Right forelimb (tissue), 1 donor: Measurements from ENCODE around the gene KCNIP4.

Experiments used
- DNase-seq: peaks from one replicate; pipeline ENCODE4 v3.0.0-alpha.2; 2018

The KCNIP4 gene

DNA sequence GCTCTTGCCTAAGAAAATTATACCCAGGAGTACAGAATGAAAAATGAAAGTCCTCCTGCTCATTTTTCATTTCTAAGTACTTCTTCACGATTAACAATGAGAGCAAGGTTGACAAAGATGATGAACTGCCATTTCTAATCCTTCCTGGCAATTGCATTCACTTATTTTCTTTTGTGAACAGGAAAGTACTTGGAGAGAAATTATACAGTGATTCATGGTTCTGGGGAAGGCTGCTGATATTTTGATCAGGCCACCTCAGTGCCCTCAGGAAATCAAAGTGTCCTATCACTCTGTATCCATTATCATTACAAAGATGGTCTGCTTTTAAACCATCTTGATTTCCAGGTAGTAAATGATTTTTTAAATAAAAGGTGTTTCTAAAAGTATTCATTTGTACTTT is 780.9 kb downstream of the KCNIP4 start:
- DNase-seq, result no peak

DNA sequence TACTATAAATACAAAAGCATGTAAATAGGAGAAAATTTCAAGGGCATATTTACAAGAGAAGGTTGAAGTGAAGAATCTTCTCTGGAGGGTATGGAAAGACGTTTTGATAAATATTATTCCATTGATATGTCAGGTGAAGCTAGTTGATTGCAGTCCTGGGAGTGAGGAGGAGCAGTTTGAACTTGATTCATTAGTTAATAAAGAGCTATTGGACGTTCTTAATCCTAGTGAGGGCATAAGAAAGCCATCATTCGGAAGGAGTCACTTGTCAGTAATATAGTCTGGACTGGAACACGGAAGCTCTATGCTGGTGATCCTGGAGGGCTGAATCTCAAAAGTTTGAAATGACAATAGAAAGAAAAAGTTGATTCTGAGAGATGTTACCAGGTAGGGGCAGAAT is 793.2 kb downstream of the KCNIP4 start:
- DNase-seq, result no peak

DNA sequence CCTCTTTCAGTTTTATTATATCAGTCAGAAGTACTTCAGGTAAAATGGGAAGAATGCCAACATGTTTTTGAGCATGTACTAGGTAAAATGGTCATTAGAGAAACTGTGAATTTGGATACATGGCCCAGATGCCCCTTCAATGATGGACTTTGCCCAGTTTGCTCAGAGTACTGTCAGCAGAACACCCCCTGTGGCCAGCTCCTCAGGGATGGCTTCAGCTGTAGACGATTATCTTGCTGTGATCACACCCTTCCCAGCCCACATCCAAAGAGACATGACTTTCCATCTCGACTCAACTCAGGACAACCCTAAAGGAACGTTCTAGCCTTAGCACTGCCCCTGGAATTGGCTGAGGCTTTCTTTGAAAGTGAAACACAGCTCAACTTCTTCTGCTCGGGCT is 809.2 kb downstream of the KCNIP4 start:
- DNase-seq, result no peak

DNA sequence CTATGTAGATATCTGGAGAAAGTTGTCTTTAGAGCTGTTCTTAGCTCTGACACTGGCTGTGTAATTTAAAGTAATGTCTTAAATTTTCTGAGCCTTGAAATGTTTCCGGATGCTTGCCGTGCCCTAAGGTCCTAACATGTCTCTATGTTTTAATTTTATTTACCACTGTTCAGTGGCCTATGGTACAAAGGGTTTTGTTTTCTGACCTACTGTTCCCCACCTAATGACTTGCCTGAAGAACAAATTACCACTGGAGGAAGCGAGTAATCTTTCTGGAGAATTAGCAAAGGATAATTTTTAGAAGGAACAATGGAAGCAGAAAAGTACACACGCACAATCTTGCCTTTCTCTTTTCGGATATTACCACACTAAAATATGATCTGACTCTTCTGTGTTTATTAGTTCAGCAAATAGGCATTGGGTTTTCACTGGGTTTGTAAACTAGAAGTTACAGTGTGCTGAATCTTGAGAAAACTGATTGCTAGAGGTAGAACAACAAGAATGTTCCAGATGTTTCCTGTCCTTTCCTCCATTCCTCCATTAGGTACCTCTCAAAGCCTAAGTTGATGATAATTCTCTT is 812.4 kb downstream of the KCNIP4 start:
- no peak for DNase-seq

DNA sequence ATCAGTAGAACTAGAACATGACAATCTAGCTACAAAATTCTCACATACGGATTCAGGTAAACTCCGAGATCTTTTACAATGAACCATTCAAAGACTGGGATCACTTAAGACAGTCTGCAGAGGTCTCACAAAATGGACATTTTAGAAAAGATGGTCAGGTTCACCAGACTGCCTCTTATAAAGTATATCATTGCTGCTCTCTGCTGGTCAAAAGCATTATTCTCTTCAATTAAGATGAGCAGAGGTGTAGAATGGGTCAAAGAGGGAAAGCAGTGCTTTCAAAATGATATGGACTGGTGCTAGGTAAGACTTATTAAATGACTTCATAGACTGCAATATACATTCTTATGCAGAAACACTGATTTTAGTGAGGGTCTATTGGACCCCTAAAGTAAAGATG is 813.6 kb downstream of the KCNIP4 start:
- no peak for DNase-seq

DNA sequence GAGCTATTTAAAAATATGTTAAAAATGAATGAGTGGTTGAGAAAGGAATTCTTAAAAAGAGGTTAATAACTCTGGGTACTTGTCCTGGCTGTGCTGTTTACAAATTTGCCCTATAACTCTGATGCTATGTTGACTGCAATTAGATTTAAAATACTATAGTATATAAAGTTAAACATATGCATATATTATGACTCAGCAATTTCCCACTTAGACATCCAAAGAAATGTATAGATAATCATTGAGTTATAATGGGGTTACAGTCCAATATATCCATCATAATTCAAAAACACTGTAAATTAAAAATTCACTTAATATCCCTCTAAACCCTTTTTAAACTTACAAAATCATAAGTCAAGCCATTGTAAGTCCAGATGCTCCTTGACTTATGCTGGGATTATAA is 818.0 kb downstream of the KCNIP4 start:
- no peak for DNase-seq

DNA sequence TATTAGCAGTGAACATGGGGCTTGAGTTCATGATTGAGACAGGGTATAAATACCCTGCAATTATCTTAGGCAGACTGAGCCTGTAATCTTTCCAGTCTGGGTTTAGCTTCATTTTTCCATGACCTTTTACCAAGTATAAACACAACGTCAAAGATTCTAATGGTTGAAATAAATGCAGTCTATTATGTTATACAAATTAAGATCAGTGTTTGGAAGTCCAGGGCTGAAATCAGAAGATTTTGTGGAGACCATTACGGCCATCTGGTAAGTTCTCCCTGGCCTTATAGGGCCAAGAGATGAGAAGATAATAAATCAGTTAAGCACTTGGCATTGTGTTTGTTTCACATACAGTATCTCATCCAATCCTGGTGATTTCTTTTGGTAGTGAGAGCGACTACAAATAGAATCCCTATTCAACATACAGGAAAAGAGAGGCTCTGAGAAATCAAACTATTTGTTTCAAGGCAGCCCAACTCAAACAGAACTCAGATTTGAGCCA is 822.5 kb downstream of the KCNIP4 start:
- no peak for DNase-seq

DNA sequence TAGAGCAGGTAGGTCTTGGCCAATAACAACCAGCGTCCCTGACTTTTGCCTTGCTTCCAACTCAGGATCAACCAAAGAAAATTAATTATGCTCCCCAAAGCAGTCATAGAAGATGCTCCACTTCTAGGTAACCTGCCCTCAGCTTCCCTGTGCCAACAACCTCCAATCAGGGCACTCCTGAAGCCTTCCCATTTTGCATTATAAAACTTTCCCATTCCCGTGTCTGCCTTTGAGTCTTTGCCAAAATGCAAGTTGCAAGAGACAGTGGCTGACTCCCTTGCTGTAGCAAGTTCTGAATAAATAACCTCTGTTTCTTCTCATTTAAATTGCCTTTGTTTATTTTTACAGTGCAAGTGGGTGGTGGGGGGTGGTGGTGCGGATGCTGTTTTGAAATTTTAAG is 830.3 kb downstream of the KCNIP4 start:
- DNase-seq, result no peak

DNA sequence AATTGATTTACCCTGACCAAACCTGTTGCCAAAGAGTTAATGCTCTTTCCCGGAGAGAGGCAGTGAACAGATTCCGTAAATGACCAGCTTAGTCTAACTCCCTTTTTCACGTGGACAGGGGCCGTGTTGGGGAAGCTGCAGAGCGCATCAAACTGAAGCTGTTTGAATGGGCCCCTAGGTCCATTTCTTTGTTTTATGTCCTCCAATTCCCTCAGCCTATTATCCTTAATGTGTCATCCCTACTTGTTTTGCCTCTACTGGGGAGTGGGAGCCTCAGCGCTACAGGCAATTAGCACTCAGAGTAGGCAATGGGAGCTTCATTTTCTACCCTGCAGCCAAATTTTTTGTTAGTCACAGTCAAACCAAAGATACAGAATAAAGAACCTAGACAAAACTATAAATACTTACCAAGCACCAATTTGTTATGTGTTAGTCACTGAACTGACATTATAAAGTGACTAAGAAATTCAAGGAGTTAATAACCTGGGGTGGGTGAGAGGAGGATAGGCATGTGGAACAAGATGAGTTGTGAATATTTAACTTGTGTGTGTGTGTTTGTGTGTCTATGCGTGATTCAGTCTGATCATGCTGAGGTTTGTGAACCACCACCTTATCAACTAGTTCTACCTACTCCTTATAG is 830.9 kb downstream of the KCNIP4 start:
- no peak for DNase-seq

DNA sequence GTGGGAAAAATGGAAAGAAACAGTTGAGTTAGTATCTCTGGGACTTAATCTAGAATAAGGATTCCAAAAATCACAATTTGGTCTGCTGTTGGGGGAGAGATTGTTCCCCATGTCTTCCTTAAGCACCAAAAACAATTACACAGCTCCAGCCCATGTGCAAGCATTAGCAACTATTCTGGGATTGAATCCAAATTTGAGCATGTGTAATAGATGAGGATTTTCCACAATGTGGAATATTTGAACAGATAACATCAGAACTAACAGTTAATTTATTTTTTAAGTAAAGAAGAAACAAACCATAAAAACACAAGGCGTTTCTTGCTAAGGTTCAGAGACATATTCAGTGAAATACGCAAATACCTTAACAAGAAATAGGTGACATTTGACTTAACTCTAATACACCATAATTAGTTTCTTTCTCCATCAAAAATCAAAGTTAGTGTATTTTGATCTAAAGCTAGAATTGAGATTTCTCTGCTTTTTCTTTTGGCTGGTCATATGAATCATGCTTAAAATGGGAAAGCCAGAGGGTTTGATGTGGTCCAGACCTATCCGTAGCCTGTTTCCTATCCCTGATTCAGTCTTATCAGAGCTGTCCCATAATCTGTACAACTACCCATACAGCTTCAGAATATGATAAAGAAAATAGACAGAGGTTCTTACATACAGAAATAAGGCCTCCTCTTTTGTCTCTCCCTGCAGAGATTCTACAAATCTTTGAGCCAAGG is 834.9 kb downstream of the KCNIP4 start:
- DNase-seq, result no peak

DNA sequence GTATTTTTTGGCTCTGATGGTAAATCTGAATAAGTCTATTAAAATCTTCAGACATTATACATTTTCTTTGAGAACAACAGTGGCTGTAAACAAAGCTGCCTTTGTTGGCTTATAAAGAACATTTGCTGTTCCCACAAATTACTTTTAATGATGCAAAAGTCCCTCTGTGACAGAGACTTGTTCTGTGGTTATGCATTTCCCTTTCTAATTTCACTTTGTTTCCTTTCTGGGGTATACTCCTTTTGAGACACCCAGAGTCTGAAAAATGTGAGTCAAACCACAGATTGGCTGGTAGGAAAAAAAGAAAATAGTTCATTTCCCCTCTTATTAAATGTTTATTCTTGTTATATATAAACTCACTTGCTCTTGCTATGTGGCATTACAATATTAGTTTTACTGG is 845.9 kb downstream of the KCNIP4 start:
- DNase-seq, result no peak

DNA sequence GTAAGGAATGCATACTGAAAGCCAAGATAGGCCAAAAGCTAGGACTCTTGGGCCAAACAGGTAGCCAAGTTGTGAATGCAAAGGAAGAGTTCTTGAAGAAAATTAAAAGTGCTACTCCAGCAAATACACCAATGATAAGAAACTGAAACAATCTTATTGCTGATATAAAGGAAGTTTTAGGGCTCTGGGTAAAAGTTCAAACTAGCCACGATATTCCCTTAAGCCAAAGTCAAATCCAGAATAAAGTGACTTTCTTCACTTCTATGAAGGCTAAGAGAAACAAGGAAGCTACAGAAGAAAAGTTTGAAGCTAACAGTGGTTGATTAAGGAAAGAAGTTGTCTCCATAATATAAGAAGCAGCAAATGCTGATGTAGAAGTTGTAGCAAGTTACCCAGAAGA is 850.7 kb downstream of the KCNIP4 start:
- DNase-seq, result no peak

DNA sequence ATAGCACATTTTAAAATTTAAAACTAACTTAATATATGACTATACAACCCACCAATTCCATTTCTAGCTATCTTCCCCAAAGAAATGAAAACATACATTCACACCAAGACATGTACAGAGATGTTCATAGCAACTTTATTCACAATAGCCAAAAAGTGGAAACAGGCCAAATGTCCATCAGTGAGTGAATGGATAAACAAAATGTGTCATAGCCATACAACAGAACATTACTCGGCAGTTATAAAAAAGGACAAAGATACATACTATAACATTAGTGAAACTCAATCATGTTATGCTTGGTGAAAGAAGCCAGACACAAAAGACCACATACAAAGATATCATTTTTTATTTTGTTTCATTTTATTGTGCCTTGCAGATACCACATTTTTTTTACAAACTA is 851.5 kb downstream of the KCNIP4 start:
- DNase-seq, result no peak

DNA sequence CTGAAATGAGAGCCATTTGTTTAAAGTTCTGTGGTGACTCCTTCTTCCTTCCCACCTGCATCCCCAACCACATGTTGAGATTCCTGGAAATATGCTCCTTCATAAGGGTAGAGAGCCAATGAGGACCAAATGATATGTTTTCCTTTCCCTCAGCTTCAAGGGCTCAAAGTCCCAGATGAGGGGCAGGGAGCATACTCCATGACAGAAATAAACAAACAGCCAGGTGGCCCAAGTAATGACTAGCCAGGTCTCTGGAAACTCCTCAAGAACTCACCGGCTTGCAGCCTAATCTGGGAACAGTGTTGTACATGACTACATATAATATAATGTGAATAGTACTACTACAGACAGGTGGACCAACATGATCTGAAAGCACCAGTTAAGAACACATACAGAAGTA is 856.0 kb downstream of the KCNIP4 start:
- DNase-seq, result no peak

DNA sequence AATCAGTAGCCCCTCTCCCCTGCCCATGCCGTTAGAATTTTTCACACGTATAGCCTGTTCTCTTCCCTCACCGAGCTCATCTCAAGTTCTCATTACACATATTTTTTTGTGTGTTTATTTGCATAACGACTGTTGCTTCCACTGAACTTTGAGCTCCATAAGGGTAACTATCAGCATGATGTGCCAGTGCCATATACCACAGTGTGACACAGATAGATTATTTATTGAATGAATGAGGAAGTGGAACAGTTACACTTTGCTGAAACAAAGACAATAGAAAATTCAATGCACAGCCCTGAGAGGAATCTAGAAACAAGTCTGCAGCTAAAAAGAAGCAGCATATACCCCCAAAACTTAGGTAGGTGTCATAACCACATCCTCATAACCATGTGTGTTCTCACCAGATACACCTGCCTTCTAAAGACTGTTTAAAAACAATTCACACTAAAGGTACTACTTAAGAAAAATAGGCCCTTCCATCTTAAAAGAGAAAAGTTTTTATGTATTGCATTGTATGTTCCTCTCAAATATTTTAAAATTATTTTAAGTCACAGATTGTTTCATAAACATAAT is 858.4 kb downstream of the KCNIP4 start:
- no peak for DNase-seq

DNA sequence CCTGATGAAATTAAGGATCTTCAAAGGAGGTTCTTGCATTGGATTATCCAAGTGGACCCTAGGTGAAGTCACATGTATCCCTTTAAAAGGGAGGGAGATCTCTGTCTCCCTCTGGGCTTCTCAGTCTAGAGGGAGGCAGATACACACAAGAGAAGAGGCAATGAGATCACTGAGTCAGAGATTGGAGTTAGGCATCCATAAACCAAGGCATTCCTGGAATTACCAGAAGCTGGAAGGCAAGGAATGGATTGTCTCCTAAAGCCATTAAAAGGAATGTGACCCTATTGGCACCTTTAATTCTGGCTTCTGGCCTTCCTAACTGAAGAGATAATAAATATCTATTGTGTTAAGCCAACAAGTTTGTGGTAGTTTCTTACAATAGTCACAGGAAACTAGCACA is 865.2 kb downstream of the KCNIP4 start:
- no peak for DNase-seq

DNA sequence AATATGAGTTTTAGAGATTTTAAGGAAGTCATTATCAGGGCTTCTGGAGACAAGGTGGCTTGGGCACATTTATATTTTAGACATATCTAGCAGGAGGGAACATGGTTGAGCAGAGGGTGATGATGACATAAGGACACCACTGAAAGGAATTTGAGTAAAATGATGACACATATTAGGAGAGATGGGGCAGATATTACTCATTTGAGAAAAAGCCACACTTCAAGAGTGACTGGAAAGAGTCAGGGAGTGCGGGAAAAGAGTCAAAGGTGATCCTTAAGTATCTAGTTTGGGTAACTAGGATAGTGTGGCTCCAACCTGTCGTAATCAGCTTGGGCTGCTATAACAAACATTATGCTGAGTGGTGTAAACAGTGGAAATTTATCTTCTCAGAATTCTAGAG is 870.6 kb downstream of the KCNIP4 start:
- DNase-seq, result no peak

DNA sequence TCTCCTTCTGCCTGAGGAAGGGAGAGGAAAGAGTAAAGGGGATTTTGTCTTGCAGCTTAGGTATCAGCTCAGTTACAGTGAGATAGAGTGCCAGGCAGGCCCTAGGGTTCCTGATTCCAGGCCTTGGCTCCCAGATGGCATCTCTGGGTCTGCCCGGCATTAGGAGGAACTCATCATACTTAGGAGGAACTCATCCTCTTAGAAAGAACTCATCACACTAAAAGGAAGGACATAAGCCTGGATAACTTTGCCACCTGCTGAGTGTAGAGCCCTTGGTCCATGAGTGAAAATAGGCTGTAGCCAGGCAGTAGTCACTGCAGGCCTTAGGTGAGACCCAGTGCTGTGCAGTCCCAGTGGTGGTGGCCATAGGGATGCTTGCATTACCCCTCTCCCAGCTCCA is 881.2 kb downstream of the KCNIP4 start:
- DNase-seq, result no peak

DNA sequence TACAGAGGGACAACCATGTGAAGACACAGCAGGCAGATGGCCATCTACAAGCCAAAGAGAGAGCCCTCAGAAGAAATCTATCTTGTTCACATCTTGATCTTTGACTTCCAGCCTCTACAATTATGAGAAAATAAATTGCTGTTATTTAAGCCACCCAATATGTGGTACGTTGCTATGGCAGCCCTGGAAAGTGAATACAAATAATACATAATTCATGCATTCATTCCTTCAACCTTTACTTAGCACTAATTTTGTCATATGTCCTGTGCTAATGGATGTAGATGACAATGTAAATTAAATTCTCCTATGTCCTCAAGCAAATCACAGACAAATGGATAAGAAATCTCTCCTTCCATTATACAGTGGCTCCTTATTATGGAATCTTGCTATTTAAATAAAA is 886.7 kb downstream of the KCNIP4 start:
- no peak for DNase-seq

DNA sequence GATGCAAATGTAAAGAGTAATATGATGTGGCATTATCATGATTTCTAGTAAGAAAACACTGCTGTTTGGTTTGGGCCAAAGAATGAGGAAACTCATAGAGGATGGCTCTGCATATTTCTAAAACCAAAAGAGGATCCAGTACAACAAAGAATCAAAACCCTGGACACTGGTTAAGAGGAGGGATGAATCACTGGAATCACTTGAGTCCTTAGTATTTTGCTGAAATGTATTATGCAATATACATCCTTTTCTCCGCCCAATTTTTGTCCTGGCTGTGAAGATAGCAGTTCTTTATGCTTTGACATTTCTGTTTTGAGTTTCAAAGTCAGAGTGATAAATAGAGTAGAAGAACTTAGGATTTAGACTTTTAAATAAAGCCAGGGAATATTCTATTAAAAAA is 902.4 kb downstream of the KCNIP4 start:
- DNase-seq, result no peak

DNA sequence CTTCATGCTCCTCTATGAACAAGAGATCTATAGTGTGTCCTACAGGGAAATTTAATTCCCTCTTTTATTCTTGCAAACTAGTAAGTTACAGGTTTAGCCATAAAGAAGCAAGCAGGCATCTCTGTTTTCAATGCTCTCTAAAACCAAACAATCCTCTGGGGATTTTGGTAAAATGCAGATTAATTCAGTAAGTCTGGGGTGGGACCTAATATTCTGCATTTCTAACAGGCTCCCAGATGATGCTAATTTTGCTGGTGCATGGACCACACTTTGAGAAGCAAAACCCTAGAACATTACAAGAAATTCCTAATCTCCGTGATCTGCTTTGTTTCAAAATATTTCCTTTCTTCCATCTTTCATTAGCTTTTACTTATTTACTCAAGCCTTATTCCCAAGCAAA is 903.5 kb downstream of the KCNIP4 start:
- DNase-seq, result no peak

DNA sequence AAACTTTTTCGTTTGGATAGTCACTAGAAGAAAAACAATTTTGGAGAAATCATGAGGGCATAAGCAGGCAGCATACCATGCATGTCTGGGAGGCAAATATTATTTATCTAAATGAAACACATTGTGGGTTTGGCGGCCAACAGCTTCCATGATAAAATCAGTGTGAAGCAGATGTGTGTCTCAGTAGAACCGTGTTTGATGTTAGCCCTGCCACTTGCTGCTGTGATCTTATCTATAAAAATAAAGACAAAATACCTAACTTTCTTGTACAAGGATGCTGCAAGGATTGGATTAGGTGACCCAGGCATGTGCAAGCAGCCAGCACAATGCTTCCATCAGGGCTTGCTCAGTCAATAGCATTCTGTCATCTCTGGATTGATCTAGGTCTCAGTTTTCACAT is 906.9 kb downstream of the KCNIP4 start:
- DNase-seq, result no peak

DNA sequence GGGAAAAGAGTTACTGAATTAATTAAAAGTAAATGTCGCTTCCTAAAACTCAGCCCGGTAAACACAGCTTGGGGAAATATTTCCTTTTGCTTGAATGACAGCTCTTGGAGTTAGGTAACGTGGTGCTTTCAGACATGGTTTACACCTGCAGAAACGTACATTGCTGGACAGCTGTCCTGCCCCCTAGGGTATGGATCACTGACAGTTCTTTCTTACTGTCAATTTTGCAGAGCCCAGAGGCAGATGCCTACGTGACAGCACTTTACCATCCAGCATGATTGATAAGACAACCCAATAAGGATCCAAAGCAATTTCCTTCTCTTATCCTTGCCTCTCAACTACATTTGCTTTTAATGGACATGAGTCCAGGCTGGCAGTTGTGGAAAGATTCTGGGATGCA is 913.8 kb downstream of the KCNIP4 start:
- no peak for DNase-seq

DNA sequence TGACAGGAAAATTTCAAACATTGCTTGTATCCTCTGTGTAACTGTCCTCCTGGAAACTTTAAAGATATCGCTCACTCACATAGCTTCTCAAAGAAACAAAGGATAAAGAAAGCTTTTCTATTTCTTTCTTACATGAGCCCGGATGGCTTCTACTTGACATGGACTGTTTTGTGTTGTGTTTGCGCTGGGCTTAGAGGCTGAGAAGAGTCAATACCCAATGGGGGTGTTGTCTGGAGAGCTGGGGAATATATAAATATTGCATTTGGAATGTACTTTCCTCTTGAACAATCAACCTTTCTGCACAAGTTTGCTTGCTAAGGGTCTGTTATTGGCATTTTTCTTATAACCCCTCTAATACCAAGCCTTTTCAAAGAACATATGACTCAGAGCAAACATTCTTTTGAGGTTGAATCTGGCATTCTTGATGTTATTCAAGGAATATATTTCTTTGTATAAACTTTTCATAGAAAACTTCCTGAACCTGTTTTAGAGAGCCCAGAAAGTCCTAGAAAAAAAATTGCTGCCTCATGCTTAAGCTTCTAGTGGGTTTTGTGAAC is 916.4 kb downstream of the KCNIP4 start:
- DNase-seq, result no peak
